ENCODE measurements around the gene SWSAP1. TPM values are rescaled to one million over a fixed set of nuclear protein-coding genes. Genes with fewer than 3 reads are reported as not detected.

The SWSAP1 gene
- total RNA-seq, 6 experiments from 2014 or later = 1.4 to 2.7 (median 2.3) TPM

- Histone ChIP-seq H3K36me3 (no peaks in the 10 kb centered on the region), H3K4me3 (no peak overlapping the region)
- no peak for DNase-seq
Measured at GRCh38 chr19:11399667-11400066, 25.2 kb downstream of the SWSAP1 start.

GRCh38 chr19:11400798-11401197 lies 26.3 kb downstream of the SWSAP1 start:
- ATAC-seq = no peak
- TF ChIP-seq CTCF (IDR thresholded peaks at IDR 0.05) (no peak), POLR2A (IDR thresholded peaks at IDR 0.05) (no peak)
- Histone ChIP-seq H3K27me3 (no peaks in the 10 kb centered on the region), H3K27ac (no peak overlapping the region), H3K4me1 (no peaks in the 10 kb centered on the region), H3K9me3 (no peaks in the 10 kb centered on the region), H3K36me3 (no peaks in the 10 kb centered on the region), H3K4me3 (no peak overlapping the region)
- 75% methylated on average over 1 of the region's 1 CpG for WGBS (ENCODE audit: insufficient coverage, low coverage, low lambda C conversion rate, missing lambda C conversion rate)
- intact Hi-C loops (cut with DNase I) = no loop called here
- no peak for DNase-seq

More at GRCh38 chr19:11399667-11400066, 25.2 kb downstream of the SWSAP1 start:
- intact Hi-C loops (cut with DNase I) = no loop called here
- Histone ChIP-seq H3K27me3 (no peaks in the 10 kb centered on the region), H3K27ac (no peak overlapping the region), H3K9me3 (no peaks in the 10 kb centered on the region), H3K4me1 (no peaks in the 10 kb centered on the region)
- TF ChIP-seq CTCF (IDR thresholded peaks at IDR 0.05) = no peak
- TF ChIP-seq POLR2A (IDR thresholded peaks at IDR 0.05) = no peak
- WGBS (ENCODE audit: insufficient coverage, low coverage, low lambda C conversion rate, missing lambda C conversion rate) = no CpG with 5 or more reads among the region's 9 CpGs
- ATAC-seq = peak in 1 of 4 donors; percentile 23

DNA sequence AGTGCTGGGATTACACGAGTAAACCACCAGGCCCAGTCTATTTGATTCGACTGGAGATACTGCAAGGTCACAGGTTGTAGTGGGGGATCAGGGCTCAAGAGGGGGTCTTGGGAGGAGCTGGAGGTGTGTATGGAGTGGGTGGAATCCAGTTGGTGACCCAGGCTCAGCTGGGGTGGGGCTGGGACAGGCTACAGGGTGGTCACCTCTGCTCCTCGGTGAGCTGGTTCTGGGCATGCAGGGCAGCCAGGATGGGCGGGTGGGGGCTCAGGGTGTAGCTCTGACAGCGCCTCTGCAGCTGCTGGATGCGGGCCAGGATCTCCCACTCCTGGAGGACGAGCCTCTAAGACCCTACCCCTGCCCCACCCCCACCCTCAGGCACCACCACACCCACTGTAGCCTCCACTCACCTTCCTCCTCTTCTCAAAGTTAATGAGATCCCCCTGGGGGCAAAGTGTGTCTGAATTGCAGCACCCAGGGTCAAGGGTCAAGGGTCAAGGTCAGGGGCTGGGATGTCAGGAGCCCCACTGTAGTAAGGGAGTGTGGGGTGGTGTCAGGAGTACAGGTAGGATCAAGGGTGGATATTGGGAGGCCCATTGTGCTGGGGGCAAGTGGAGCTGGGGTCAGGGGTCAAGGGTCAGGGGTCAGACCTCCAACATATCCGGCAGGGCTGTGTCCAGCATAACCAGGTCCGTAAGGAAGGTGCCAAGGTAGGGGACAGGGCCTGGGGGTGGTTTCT lies 27.5 kb downstream of the SWSAP1 start:
- ATAC-seq = no peak
- 69% methylated on average over 3 of the region's 9 CpGs for WGBS (ENCODE audit: insufficient coverage, low coverage, low lambda C conversion rate, missing lambda C conversion rate)
- DNase-seq = no peak

DNA sequence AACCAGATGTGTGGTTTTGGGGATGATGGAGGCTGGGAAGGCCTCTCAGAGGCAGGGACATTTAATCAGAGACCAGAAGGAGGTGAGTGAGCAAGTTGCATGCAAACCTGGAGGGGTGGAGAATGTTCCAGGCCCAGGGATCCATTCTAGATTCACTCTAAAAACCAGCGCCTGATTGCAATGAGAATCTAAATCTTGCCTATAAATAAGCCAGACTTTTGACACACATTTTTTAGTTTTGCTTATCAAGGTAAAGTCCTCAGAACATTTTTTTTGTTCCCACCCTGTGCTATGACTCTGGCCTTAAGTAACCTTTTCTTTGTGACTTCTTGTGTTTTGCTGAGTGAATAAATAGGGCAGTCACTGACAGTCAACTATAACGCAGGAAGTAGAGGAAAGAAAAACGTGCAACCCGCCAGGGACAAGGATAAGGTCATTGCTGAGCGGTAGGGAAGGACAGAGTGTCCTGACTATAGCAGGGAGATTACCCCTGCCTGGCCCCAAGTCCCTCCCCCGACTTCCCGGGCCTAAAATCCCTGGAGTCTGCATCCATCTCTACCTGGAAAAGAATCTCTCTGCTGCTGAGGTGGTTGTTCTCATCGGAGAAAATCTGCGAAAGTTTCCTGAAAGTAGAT lies 30.2 kb downstream of the SWSAP1 start:
- Histone ChIP-seq H3K27ac (peak overlapping the region in 1 of 3 donors; percentile 37), H3K4me1 (no peaks in the 10 kb centered on the region), H3K9me3 (no peaks in the 10 kb centered on the region), H3K27me3 (no peaks in the 10 kb centered on the region), H3K36me3 (peaks cover 0 to 5% (median 0%) of the 10 kb centered on the region in 4 donors), H3K4me3 (no peak overlapping the region)
- 43% methylated on average over 8 of the region's 9 CpGs for WGBS (ENCODE audit: insufficient coverage, low coverage, low lambda C conversion rate, missing lambda C conversion rate)
- TF ChIP-seq CTCF (IDR thresholded peaks at IDR 0.05) = no peak
- no peak for TF ChIP-seq POLR2A (IDR thresholded peaks at IDR 0.05)
- ATAC-seq (peak; percentile 71 to 90 (median 86)), DNase-seq (no peak)
- intact Hi-C loops (cut with DNase I) = no loop called here

More for the DNA sequence above, 27.5 kb downstream of the SWSAP1 start:
- Histone ChIP-seq H3K36me3 (no peaks in the 10 kb centered on the region), H3K27me3 (no peaks in the 10 kb centered on the region), H3K27ac (no peak overlapping the region), H3K4me3 (no peak overlapping the region), H3K9me3 (no peaks in the 10 kb centered on the region), H3K4me1 (no peaks in the 10 kb centered on the region)
- TF ChIP-seq POLR2A (IDR thresholded peaks at IDR 0.05) (no peak), CTCF (IDR thresholded peaks at IDR 0.05) (no peak)
- intact Hi-C loops (cut with DNase I) = no loop called here
